Measurements from ENCODE around the gene SRSF4. TPM values are rescaled to one million over a fixed set of nuclear protein-coding genes. Genes with fewer than 3 reads are reported as not detected.
"Not testable (repeated sequence)": the region's sequence is repeated elsewhere in the genome, so short reads cannot be mapped to it uniquely, and the experiment has no call there.

The SRSF4 gene
- total RNA-seq, 1 donor from 2014 or later = 67.8 TPM

GRCh38 chr1:29133861-29134694, 47.6 kb downstream of the SRSF4 start:
- intact Hi-C loops (cut with DNase I) = no loop called here
- DNase-seq (ENCODE audit: extremely low spot score in 2 of 2) = no peak

GRCh38 chr1:29131056-29131455, 50.6 kb downstream of the SRSF4 start:
- intact Hi-C loops (cut with DNase I) = not testable (repeated sequence)

More at GRCh38 chr1:29133861-29134694, 47.6 kb downstream of the SRSF4 start:
- Histone ChIP-seq H3K36me3 (no peaks in the 10 kb centered on the region), H3K4me3 (peak overlapping the region in 1 of 2 donors; percentile 0), H3K27me3 (no peaks in the 10 kb centered on the region), H3K9me3 (no peaks in the 10 kb centered on the region), H3K4me1 (peaks cover 5% of the 10 kb centered on the region), H3K27ac (no peak overlapping the region)
- TF ChIP-seq POLR2A (IDR thresholded peaks at IDR 0.05) (no peak), CTCF (IDR thresholded peaks at IDR 0.05) (no peak), POLR2AphosphoS5 (IDR thresholded peaks at IDR 0.05; ENCODE audit: insufficient read depth in 1 of 2, low read depth in 1 of 2) (no peak)

GRCh38 chr1:29129916-29130315, 51.8 kb downstream of the SRSF4 start:
- H3K27ac ChIP-seq = no peak overlapping the region
- H3K36me3 ChIP-seq = no peaks in the 10 kb centered on the region
- no peaks in the 10 kb centered on the region for H3K27me3 ChIP-seq
- TF ChIP-seq POLR2AphosphoS5 (IDR thresholded peaks at IDR 0.05; ENCODE audit: insufficient read depth in 1 of 2, low read depth in 1 of 2) (no peak), POLR2A (IDR thresholded peaks at IDR 0.05) (no peak), CTCF (IDR thresholded peaks at IDR 0.05) (no peak)
- H3K9me3 ChIP-seq = no peaks in the 10 kb centered on the region
- DNase-seq (ENCODE audit: extremely low spot score in 2 of 2) = no peak
- peaks cover 10% of the 10 kb centered on the region for H3K4me1 ChIP-seq
- intact Hi-C loops (cut with DNase I) = loop anchor here (10.0 kb wide), 1 partner anchor 245 kb away; no protein-coding TSS in a partner anchor
- no peak overlapping the region for H3K4me3 ChIP-seq

More at GRCh38 chr1:29131056-29131455, 50.6 kb downstream of the SRSF4 start:
- not testable (repeated sequence) for H3K4me1 ChIP-seq; H3K4me3 ChIP-seq; H3K9me3 ChIP-seq; H3K36me3 ChIP-seq; DNase-seq (ENCODE audit: extremely low spot score in 2 of 2); H3K27ac ChIP-seq; H3K27me3 ChIP-seq

- no peak overlapping the region for H3K27ac ChIP-seq
- no peaks in the 10 kb centered on the region for H3K27me3 ChIP-seq
- peaks cover 20% of the 10 kb centered on the region for H3K4me1 ChIP-seq
- H3K36me3 ChIP-seq = no peaks in the 10 kb centered on the region
- H3K4me3 ChIP-seq = no peak overlapping the region
- DNase-seq (ENCODE audit: extremely low spot score in 2 of 2) = no peak
- intact Hi-C loops (cut with DNase I) = loop anchor here (10.0 kb wide), 1 partner anchor 244 kb away; no protein-coding TSS in a partner anchor
- TF ChIP-seq POLR2A (IDR thresholded peaks at IDR 0.05) (no peak), CTCF (IDR thresholded peaks at IDR 0.05) (no peak), POLR2AphosphoS5 (IDR thresholded peaks at IDR 0.05; ENCODE audit: insufficient read depth in 1 of 2, low read depth in 1 of 2) (no peak)
- H3K9me3 ChIP-seq = no peaks in the 10 kb centered on the region
Measured at GRCh38 chr1:29128739-29129138, 53.0 kb downstream of the SRSF4 start.

GRCh38 chr1:29126198-29126597, 55.5 kb downstream of the SRSF4 start:
- Histone ChIP-seq H3K27me3 (no peaks in the 10 kb centered on the region), H3K4me1 (peaks cover 40% of the 10 kb centered on the region), H3K9me3 (no peaks in the 10 kb centered on the region), H3K4me3 (no peak overlapping the region), H3K27ac (peak overlapping the region; percentile 94), H3K36me3 (no peaks in the 10 kb centered on the region)
- DNase-seq (ENCODE audit: extremely low spot score in 2 of 2) = no peak
- TF ChIP-seq POLR2AphosphoS5 (IDR thresholded peaks at IDR 0.05; ENCODE audit: insufficient read depth in 1 of 2, low read depth in 1 of 2) = no peak
- no peak for TF ChIP-seq CTCF (IDR thresholded peaks at IDR 0.05)
- no peak for TF ChIP-seq POLR2A (IDR thresholded peaks at IDR 0.05)
- intact Hi-C loops (cut with DNase I) = loop anchor here (10.0 kb wide), 1 partner anchor 241 kb away; no protein-coding TSS in a partner anchor

Data from vagina (tissue), 2 donors.